Smooth muscle cell (in vitro differentiated cells): ENCODE measurements around the gene TMEM209. TPM values are rescaled to one million over a fixed set of nuclear protein-coding genes. Genes with fewer than 3 reads are reported as not detected.

Experiments
- DNase-seq: peaks from one replicate; lab custom pipeline; 2025; ENCODE audit not compliant: unreplicated experiment; lab: John Stamatoyannopoulos, UW
- H2AFZ ChIP-seq: fragments of 200-600 bp; sonication (generic); 2 replicates; pipeline ENCODE4 v1.6.0; 2016; ENCODE audit warnings: antibody characterized with exemption, low read depth, mild to moderate bottlenecking
- H3F3A ChIP-seq: fragments of 200-600 bp; sonication (generic); 2 replicates; pipeline ENCODE4 v1.6.0; 2017; ENCODE audit warnings: antibody characterized with exemption, low read depth
- H3K27ac ChIP-seq: fragments of 200-600 bp; sonication (generic); 2 replicates; pipeline ENCODE4 v1.5.1; 2016; ENCODE audit warnings: low read depth, mild to moderate bottlenecking
- H3K27me3 ChIP-seq: fragments of 200-600 bp; sonication (generic); 2 replicates; pipeline ENCODE4 v1.6.1; 2016; ENCODE audit warnings: low read depth, mild to moderate bottlenecking
- H3K36me3 ChIP-seq: fragments of 200-600 bp; sonication (generic); 2 replicates; pipeline ENCODE4 v1.5.1; 2016; ENCODE audit warnings: low read depth
- H3K4me1 ChIP-seq: fragments of 200-600 bp; sonication (generic); 2 replicates; pipeline ENCODE4 v1.5.1; 2016; ENCODE audit warnings: low read depth
- H3K4me2 ChIP-seq: fragments of 200-600 bp; sonication (generic); 2 replicates; pipeline ENCODE4 v1.6.0; 2016; ENCODE audit warnings: mild to moderate bottlenecking
- H3K4me3 ChIP-seq: fragments of 200-600 bp; sonication (generic); 2 replicates; pipeline ENCODE4 v1.5.1; 2016; ENCODE audit warnings: mild to moderate bottlenecking
- H3K79me2 ChIP-seq: fragments of 200-600 bp; sonication (generic); 2 replicates; pipeline ENCODE4 v1.6.0; 2016; ENCODE audit warnings: low read depth, mild to moderate bottlenecking
- H3K9ac ChIP-seq: fragments of 200-600 bp; sonication (generic); 2 replicates; pipeline ENCODE4 v1.6.0; 2016; ENCODE audit warnings: low read depth
- H3K9me3 ChIP-seq: fragments of 200-600 bp; sonication (generic); replicated peaks from 2 replicates; pipeline ENCODE4 v1.5.1; 2016; ENCODE audit warnings: low read depth
- H4K20me1 ChIP-seq: fragments of 200-600 bp; sonication (generic); 2 replicates; pipeline ENCODE4 v1.6.0; 2016; ENCODE audit warnings: low read depth
- CTCF ChIP-seq: fragments of 200-600 bp; sonication (generic); IDR thresholded peaks from 2 replicates; pipeline ENCODE4 v1.5.1; 2017; ENCODE audit warnings: borderline replicate concordance, mild to moderate bottlenecking, antibody characterized with exemption; ENCODE audit not compliant: insufficient read depth, poor library complexity, severe bottlenecking
- WGBS: methylation state at CpG from one replicate; pipeline ENCODE4 v1.1.7; 2016; ENCODE audit warnings: low lambda C conversion rate; 5-methylcytosine and 5-hydroxymethylcytosine counted together
- polyA plus RNA-seq: library from polyadenylated mRNA; unstranded; fragments of >200 nt; fragmentation: Nextera tagmentation; extraction: Ambion mirVana; gene quantifications from 2 replicates; pipeline ENCODE4 v1.2.1, GENCODE V29; 2016
- total RNA-seq: library from RNA; depleted of rRNA; stranded (reverse); fragments of >200 nt; gene quantifications from 2 replicates; pipeline ENCODE4 v1.2.3, GENCODE V29; 2014

TMEM209 gene
- total and polyA plus RNA-seq, 2 experiments from 2014 or later: 15.1 to 20.3 TPM

GRCh38 chr7:130150587-130150986, 54.6 kb downstream of the TMEM209 start:
- 94% methylated on average over 11 of the region's 11 CpGs for WGBS
- no peaks in the 10 kb centered on the region for H4K20me1 ChIP-seq
- H3F3A ChIP-seq: no peaks in the 10 kb centered on the region
- no peak overlapping the region for H2AFZ ChIP-seq
- no peaks in the 10 kb centered on the region for H3K79me2 ChIP-seq
- no peaks in the 10 kb centered on the region for H3K9me3 ChIP-seq
- no peak overlapping the region for H3K27ac ChIP-seq
- no peaks in the 10 kb centered on the region for H3K36me3 ChIP-seq
- no peak for DNase-seq
- TF ChIP-seq CTCF: no peak
- no peak overlapping the region for H3K4me3 ChIP-seq
- no peak overlapping the region for H3K9ac ChIP-seq
- peaks cover 3% of the 10 kb centered on the region for H3K4me1 ChIP-seq
- H3K27me3 ChIP-seq: no peaks in the 10 kb centered on the region
- H3K4me2 ChIP-seq: no peak overlapping the region

DNA sequence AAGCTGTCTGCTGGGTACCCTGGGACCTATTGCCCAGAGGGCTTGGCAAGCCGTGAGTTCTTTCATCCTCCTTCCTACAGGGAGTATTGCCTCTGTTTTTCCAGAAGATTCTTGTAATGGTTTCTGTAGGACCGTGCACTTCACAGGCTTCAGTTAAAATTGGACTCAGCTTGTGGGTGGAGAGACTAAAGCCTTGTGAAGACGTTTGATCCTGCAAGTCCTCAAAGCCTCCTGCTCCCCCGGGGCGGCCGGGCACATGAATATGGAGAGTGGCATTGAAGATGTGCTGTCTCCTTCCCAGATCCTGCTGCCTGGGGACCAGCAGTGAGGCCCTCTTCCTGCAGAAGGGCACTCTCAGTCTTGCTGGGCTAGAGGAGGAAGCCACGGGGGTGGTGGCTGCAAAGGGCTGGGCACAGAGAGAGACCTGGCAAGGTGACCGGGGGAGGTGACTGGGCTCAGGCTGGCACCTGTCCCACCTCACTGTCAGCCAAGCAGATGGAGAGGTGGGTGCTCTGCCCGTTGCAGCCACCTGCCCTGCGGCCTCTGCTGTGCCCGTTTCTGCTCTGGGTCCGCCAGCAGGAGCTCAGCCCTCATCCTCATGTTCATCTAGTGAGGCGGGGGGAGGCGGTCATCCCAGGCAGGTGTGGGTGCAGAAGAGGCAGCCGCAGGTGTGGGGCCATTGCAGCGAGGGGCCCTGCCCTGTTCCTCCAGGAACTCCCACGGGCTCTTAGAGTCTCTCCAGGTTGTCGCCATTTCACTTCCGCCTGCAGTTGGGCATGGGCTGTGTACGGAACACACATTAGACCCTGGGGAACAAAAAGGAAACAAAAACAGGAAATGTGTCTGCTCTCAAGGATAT, 55.7 kb downstream of the TMEM209 start:
- 83% methylated on average over 20 of the region's 20 CpGs for WGBS
- H3K4me2 ChIP-seq: no peak overlapping the region
- H4K20me1 ChIP-seq: no peaks in the 10 kb centered on the region
- no peak overlapping the region for H3K27ac ChIP-seq
- H3K27me3 ChIP-seq: no peaks in the 10 kb centered on the region
- no peak overlapping the region for H3K4me3 ChIP-seq
- H3F3A ChIP-seq: no peaks in the 10 kb centered on the region
- no peaks in the 10 kb centered on the region for H3K36me3 ChIP-seq
- H3K9me3 ChIP-seq: no peaks in the 10 kb centered on the region
- no peak overlapping the region for H3K9ac ChIP-seq
- no peak for DNase-seq
- TF ChIP-seq CTCF: no peak
- no peak overlapping the region for H2AFZ ChIP-seq
- peaks cover 3% of the 10 kb centered on the region for H3K4me1 ChIP-seq
- H3K79me2 ChIP-seq: no peaks in the 10 kb centered on the region

GRCh38 chr7:130148561-130148960, 56.6 kb downstream of the TMEM209 start:
- no peak overlapping the region for H2AFZ ChIP-seq
- WGBS: 93% methylated on average over 9 of the region's 9 CpGs
- no peak overlapping the region for H3K4me3 ChIP-seq
- H3K4me1 ChIP-seq: peaks cover 3% of the 10 kb centered on the region
- no peak for DNase-seq
- no peaks in the 10 kb centered on the region for H3F3A ChIP-seq
- H4K20me1 ChIP-seq: no peaks in the 10 kb centered on the region
- no peaks in the 10 kb centered on the region for H3K79me2 ChIP-seq
- no peaks in the 10 kb centered on the region for H3K36me3 ChIP-seq
- H3K9ac ChIP-seq: no peak overlapping the region
- H3K27ac ChIP-seq: no peak overlapping the region
- no peaks in the 10 kb centered on the region for H3K9me3 ChIP-seq
- no peak overlapping the region for H3K4me2 ChIP-seq
- no peaks in the 10 kb centered on the region for H3K27me3 ChIP-seq
- TF ChIP-seq CTCF: no peak
